Bronchial epithelial cell (primary cell): Measurements from ENCODE around the gene HAPLN3. TPM values are rescaled to one million over a fixed set of nuclear protein-coding genes. Genes with fewer than 3 reads are reported as not detected.
A peak's percentile ranks its signal among the peaks of the same experiment; 100 is the strongest.

Source experiments
- DNase-seq: peaks from one replicate; pipeline ENCODE4 v3.0.0-alpha.2; 2010; ENCODE audit warnings: low read depth
- FAIRE-seq: peaks from 2 replicates; lab custom pipeline; 2011; peaks lifted over from hg19 to GRCh38; lab: Jason Lieb, UNC
- H3K27me3 ChIP-seq: 2 replicates; pipeline ENCODE4 v1.5.1; 2011; ENCODE audit warnings: low read length; ENCODE audit not compliant: control insufficient read depth, insufficient read depth
- H3K36me3 ChIP-seq: 2 replicates; pipeline ENCODE4 v1.5.1; 2011; ENCODE audit warnings: low read length; ENCODE audit not compliant: control insufficient read depth, insufficient read depth
- H3K4me3 ChIP-seq: 2 replicates; pipeline ENCODE4 v1.5.1; 2011; ENCODE audit warnings: mild to moderate bottlenecking, low read depth, low read length, control low read depth
- total RNA-seq: library from RNA; depleted of rRNA; stranded (reverse); fragments of >200 nt; gene quantifications from 2 replicates; pipeline ENCODE4 v1.2.1, GENCODE V29; 2014
- TF ChIP-seq, protein P1 (sequence below): IDR thresholded peaks from 2 replicates; pipeline ENCODE4 v1.5.1; 2011; ENCODE audit warnings: mild to moderate bottlenecking, moderate library complexity, low read length, control low read depth, inconsistent platforms; ENCODE audit not compliant: insufficient read depth, severe bottlenecking

HAPLN3 gene
- total RNA-seq, 1 donor from 2014 or later = 1.1 TPM

DNA sequence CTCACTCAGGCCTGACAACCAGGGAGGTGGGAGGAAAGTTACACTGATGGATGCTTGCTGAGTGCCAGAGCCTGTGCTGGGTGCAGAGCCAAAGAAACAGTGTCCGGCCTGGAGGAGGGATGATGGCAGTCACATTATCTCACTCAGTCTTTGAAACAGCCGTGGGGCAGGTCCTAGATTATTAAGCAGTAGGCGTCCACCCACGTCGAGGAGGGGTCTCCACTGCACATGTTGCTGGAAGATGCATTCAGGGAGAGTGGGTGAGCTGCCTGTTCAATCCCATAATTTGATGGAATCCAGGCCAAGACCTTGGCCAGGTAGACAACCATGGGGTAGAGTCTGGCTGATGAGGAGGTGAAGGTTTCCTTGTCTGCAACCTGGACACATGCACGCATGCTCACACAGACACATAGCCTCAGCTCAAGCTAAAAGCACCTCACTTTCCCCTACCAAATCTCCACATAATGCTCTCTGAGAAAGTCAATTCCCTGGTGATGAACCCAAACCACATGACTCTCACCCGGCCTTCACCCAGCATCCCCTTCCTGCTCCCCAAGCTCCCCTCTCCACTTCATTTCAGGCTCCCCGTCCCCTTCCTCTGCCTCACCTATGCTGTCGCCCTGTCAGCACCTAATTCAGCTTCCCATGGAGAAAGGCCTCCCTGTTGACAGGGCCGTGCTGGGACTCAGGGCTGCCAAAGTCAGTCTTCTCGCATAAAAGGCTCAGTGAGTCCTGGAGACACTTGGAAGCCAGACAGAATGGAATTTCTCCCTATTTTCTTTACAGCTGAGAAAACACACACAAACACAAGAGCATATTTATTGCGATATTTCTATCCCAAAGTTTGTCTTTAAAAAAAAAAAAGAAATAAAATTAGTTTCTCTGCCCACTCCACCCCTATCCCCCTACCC lies 62.3 kb downstream of the HAPLN3 start:
- TF ChIP-seq, protein P1, sequence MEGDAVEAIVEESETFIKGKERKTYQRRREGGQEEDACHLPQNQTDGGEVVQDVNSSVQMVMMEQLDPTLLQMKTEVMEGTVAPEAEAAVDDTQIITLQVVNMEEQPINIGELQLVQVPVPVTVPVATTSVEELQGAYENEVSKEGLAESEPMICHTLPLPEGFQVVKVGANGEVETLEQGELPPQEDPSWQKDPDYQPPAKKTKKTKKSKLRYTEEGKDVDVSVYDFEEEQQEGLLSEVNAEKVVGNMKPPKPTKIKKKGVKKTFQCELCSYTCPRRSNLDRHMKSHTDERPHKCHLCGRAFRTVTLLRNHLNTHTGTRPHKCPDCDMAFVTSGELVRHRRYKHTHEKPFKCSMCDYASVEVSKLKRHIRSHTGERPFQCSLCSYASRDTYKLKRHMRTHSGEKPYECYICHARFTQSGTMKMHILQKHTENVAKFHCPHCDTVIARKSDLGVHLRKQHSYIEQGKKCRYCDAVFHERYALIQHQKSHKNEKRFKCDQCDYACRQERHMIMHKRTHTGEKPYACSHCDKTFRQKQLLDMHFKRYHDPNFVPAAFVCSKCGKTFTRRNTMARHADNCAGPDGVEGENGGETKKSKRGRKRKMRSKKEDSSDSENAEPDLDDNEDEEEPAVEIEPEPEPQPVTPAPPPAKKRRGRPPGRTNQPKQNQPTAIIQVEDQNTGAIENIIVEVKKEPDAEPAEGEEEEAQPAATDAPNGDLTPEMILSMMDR = no peak
- Histone ChIP-seq H3K27me3 (no peaks in the 10 kb centered on the region), H3K4me3 (no peak overlapping the region), H3K36me3 (no peaks in the 10 kb centered on the region)
- FAIRE-seq (peak; percentile 50), DNase-seq (no peak)

DNA sequence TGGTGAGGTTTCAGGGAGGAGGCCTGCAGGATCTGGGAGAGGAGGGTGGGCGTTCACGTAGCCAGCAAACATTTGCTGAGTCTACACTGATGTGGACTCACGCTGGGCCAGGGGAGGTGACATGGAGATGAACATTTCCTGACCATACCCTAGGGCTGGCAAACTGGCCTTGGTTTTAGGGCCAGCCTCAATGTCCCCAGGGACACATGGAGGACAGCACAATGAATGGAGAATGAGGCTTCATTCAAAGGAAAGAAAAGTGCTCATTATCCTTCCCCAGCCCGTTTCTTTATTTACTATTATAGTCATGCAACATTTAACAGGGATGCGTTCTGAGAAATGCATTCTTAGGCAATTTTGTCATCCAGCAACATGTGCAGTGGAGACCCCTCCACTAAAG lies 65.3 kb downstream of the HAPLN3 start:
- TF ChIP-seq, protein P1 = no peak
- Histone ChIP-seq H3K36me3 (no peaks in the 10 kb centered on the region), H3K27me3 (no peaks in the 10 kb centered on the region), H3K4me3 (no peak overlapping the region)
- FAIRE-seq = no peak
- DNase-seq = no peak

DNA sequence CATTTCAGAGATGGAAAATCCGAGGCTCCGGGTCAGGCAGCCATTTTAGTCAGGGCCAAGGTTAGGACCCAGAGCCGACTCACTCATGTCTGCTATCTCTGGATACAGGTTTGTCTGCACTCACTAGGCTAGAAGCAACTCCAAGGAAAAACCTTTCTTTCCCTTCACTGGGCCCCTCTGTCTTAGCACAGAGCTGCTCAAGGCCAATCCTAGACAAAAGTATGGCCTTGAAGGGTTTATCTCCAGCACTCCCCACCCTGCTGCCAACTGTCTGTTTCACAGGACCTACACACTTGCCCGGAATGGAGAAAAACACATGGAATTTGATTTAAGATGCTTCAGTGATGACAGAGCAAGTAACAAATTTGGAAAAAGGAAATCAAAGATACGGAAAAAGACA lies 66.6 kb downstream of the HAPLN3 start:
- TF ChIP-seq, protein P1 = no peak
- no peaks in the 10 kb centered on the region for H3K36me3 ChIP-seq
- H3K4me3 ChIP-seq = no peak overlapping the region
- no peak for DNase-seq
- no peak for FAIRE-seq
- no peaks in the 10 kb centered on the region for H3K27me3 ChIP-seq

Other genes starting within 250 kb of the HAPLN3 start
- gene ACAN, start 92.1 kb downstream of the HAPLN3 start, total RNA-seq = not detected in 2 replicates
- 24.0 and 38.8 TPM in 2 replicates for gene MFGE8, start 17.8 kb upstream of the HAPLN3 start, total RNA-seq
- 33.5 and 35.5 TPM in 2 replicates for gene ABHD2, start 192.9 kb upstream of the HAPLN3 start, total RNA-seq